ENCODE data around the gene TMEM151B. TPM values are rescaled to one million over a fixed set of nuclear protein-coding genes. Genes with fewer than 3 reads are reported as not detected.

TMEM151B gene
- not detected for total RNA-seq

DNA sequence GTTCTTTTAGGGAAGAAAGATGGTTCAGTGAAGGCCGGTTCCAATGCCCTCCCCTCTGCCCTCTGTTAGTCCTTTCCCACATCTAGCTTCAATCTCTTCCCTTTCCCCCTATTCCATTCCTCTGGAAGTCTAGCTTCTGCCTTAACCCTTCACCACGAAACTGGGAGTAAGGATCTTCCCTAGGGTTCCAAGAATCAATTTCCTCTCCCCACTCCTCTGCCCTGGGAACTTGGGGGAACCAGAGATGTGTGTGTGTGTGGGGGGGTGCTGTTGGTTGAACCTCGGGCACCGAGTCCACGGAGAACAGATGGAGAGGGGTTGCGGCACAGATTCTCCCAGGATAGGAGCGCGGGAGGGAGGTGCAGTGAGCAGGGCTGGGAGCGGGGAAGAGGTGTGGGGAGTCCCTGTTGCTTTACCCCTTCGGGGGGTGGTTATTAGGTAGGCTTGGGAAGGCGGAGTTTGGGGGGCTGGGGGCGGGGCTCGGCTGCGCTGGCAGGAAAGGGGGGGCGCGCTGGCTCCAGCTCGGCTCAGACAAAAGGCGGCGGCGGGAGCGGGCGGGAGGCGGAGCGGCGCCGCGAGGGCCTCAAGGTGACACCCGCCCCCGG, at the start of gene TMEM151B:
Gene TMEM151B (plus strand): TSS at position 530 of the 605 bp plus-strand sequence. CDS start 293 bp downstream, outside the sequence.
- no peaks in the 10 kb centered on the region for H3K36me3 ChIP-seq
- TF ChIP-seq, protein P1, sequence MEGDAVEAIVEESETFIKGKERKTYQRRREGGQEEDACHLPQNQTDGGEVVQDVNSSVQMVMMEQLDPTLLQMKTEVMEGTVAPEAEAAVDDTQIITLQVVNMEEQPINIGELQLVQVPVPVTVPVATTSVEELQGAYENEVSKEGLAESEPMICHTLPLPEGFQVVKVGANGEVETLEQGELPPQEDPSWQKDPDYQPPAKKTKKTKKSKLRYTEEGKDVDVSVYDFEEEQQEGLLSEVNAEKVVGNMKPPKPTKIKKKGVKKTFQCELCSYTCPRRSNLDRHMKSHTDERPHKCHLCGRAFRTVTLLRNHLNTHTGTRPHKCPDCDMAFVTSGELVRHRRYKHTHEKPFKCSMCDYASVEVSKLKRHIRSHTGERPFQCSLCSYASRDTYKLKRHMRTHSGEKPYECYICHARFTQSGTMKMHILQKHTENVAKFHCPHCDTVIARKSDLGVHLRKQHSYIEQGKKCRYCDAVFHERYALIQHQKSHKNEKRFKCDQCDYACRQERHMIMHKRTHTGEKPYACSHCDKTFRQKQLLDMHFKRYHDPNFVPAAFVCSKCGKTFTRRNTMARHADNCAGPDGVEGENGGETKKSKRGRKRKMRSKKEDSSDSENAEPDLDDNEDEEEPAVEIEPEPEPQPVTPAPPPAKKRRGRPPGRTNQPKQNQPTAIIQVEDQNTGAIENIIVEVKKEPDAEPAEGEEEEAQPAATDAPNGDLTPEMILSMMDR (IDR thresholded peaks at IDR 0.05), result no peak
- ATAC-seq (ENCODE audit: insufficient number of reproducible peaks, low FRiP score, low read depth), result no peak

GRCh38 chr6:44220913-44221290, 49.3 kb upstream of the TMEM151B start:
- H3K27me3 ChIP-seq (replicated peaks; ENCODE audit: insufficient read depth), result no peaks in the 10 kb centered on the region
- DNase-seq (ENCODE audit: low spot score) (no peak), ATAC-seq (ENCODE audit: insufficient number of reproducible peaks, low FRiP score, low read depth) (no peak)
- H3K36me3 ChIP-seq, result no peaks in the 10 kb centered on the region
- peak overlapping the region; percentile 76 for H3K4me3 ChIP-seq
- H3K9me3 ChIP-seq, result no peaks in the 10 kb centered on the region
- TF ChIP-seq, protein P1 (IDR thresholded peaks at IDR 0.05), result no peak
- H3K4me1 ChIP-seq (ENCODE audit: control insufficient read depth in 1 of 2, low read depth in 2 of 2), result peaks cover 53 to 78% of the 10 kb centered on the region in 2 donors
- H3K27ac ChIP-seq, result peak overlapping the region; percentile 97 to 98

More for the DNA sequence above, at the start of gene TMEM151B:
- Histone ChIP-seq H3K27ac (no peak within 1 kb of the TSS), H3K9me3 (no peaks in the 10 kb centered on the region), H3K4me3 (peak within 1 kb of the TSS; percentile 55), H3K27me3 (replicated peaks; ENCODE audit: insufficient read depth) (peaks cover 4% of the 10 kb centered on the region), H3K4me1 (ENCODE audit: control insufficient read depth in 1 of 2, low read depth in 2 of 2) (peaks cover 0 to 4% of the 10 kb centered on the region in 2 donors)
- DNase-seq (ENCODE audit: low spot score), result no peak

- Histone ChIP-seq H3K36me3 (no peaks in the 10 kb centered on the region), H3K27ac (peak overlapping the region; percentile 97 to 98), H3K9me3 (no peaks in the 10 kb centered on the region), H3K27me3 (replicated peaks; ENCODE audit: insufficient read depth) (no peaks in the 10 kb centered on the region), H3K4me3 (peak overlapping the region; percentile 81), H3K4me1 (ENCODE audit: control insufficient read depth in 1 of 2, low read depth in 2 of 2) (peaks cover 58 to 80% of the 10 kb centered on the region in 2 donors)
- TF ChIP-seq, protein P1 (IDR thresholded peaks at IDR 0.05), result peak; percentile 94
- DNase-seq (ENCODE audit: low spot score), result peak; percentile 87
- peak; percentile 66 for ATAC-seq (ENCODE audit: insufficient number of reproducible peaks, low FRiP score, low read depth)
Observed at GRCh38 chr6:44221291-44221960, 48.8 kb upstream of the TMEM151B start.

DNA sequence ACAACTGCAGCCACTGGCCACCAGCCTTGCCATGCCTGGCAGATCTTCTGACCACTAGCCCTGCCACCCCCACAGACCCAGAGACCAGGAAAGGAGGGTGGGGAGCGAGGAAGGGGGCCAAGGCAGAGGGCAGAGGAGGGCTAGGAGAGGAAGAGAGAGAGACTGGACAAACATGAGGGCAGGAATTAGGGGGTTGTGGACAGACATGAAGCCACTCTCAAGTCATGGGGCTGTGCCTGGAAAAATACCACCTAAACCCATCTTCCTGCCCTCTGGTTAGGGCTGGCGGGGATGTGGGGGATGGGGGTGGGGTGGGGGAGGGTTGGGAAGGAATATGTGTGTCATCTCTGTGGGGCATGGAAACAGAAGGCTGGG, 48.3 kb upstream of the TMEM151B start:
- H3K27ac ChIP-seq, result peak overlapping the region; percentile 97 to 98
- ATAC-seq (ENCODE audit: insufficient number of reproducible peaks, low FRiP score, low read depth) (no peak), DNase-seq (ENCODE audit: low spot score) (no peak)
- TF ChIP-seq, protein P1 (IDR thresholded peaks at IDR 0.05), result no peak
- H3K9me3 ChIP-seq, result no peaks in the 10 kb centered on the region
- H3K4me3 ChIP-seq, result peak overlapping the region; percentile 81
- no peaks in the 10 kb centered on the region for H3K27me3 ChIP-seq (replicated peaks; ENCODE audit: insufficient read depth)
- peaks cover 64 to 80% of the 10 kb centered on the region in 2 donors for H3K4me1 ChIP-seq (ENCODE audit: control insufficient read depth in 1 of 2, low read depth in 2 of 2)
- no peaks in the 10 kb centered on the region for H3K36me3 ChIP-seq

GRCh38 chr6:44222486-44223318, 47.5 kb upstream of the TMEM151B start:
- DNase-seq (ENCODE audit: low spot score), result no peak

More at GRCh38 chr6:44222486-44223318, 47.5 kb upstream of the TMEM151B start:
- H3K4me3 ChIP-seq, result peak overlapping the region; percentile 81
- H3K27ac ChIP-seq, result peak overlapping the region; percentile 97 to 98
- no peaks in the 10 kb centered on the region for H3K27me3 ChIP-seq (replicated peaks; ENCODE audit: insufficient read depth)
- no peaks in the 10 kb centered on the region for H3K9me3 ChIP-seq
- TF ChIP-seq, protein P1 (IDR thresholded peaks at IDR 0.05), result no peak
- no peaks in the 10 kb centered on the region for H3K36me3 ChIP-seq
- ATAC-seq (ENCODE audit: insufficient number of reproducible peaks, low FRiP score, low read depth), result no peak
- H3K4me1 ChIP-seq (ENCODE audit: control insufficient read depth in 1 of 2, low read depth in 2 of 2), result peaks cover 67 to 80% of the 10 kb centered on the region in 2 donors

All from thoracic aorta (tissue), 2 donors.